ENCODE measurements around the gene NUP210L. TPM values are rescaled to one million over a fixed set of nuclear protein-coding genes. Genes with fewer than 3 reads are reported as not detected.

Gene NUP210L
- total RNA-seq, 2 donors from 2014 or later = 0.14 to 0.41 TPM

DNA sequence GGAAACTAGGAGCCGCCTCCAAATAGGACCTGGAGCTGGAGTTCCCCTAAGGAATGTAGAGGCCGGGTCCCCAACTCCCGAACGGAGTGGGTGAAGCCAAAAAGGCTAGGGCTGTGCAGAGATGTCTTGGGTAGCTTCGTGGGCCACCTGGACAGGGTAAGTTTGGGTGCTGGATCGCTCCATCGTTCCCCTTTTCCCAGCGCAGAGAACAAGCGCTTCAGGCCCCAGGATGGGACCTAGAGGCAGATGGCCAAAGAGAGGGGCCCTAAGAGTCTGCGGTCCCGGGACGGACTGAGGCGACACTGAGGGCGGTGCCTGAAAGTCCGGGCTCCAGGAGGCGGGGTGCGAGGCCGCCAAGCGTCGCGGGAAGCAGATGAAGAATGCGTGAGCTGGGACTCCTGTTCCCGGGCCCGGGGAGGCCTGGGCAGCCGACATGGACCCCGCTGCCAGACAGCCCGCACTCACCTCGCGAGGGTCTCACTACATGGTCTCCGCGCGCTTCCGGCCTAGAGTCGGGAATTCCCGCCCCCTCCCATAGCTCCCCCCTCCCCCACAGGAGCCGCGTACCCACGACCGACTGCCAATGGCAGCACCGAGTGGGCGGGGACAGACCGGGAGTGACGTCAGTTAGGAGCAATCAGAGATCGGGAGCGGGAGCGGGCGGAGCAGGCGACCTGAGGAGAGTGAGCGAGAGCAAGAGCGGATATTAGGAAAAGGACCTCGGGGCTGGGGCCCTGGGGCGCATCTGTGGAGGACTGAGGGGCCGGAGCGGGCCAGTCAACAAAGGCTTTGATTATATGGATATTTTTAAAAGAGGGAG lies 191.6 kb downstream of the NUP210L start, which contains the start of gene SLC39A1:
TSS of gene SLC39A1 (minus strand) at position 508 of the 820 bp plus-strand sequence. CDS start 822 bp downstream, outside the sequence.
- peak within 1 kb of the TSS; percentile 90 to 94 for H3K27ac ChIP-seq
- H3K27me3 ChIP-seq (replicated peaks; ENCODE audit: insufficient read depth) = no peaks in the 10 kb centered on the region
- TF ChIP-seq, protein P1, sequence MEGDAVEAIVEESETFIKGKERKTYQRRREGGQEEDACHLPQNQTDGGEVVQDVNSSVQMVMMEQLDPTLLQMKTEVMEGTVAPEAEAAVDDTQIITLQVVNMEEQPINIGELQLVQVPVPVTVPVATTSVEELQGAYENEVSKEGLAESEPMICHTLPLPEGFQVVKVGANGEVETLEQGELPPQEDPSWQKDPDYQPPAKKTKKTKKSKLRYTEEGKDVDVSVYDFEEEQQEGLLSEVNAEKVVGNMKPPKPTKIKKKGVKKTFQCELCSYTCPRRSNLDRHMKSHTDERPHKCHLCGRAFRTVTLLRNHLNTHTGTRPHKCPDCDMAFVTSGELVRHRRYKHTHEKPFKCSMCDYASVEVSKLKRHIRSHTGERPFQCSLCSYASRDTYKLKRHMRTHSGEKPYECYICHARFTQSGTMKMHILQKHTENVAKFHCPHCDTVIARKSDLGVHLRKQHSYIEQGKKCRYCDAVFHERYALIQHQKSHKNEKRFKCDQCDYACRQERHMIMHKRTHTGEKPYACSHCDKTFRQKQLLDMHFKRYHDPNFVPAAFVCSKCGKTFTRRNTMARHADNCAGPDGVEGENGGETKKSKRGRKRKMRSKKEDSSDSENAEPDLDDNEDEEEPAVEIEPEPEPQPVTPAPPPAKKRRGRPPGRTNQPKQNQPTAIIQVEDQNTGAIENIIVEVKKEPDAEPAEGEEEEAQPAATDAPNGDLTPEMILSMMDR (IDR thresholded peaks at IDR 0.05) = no peak
- DNase-seq (ENCODE audit: low spot score) (peak; percentile 97), ATAC-seq (ENCODE audit: insufficient number of reproducible peaks, low FRiP score, low read depth) (peak; percentile 78)
- H3K4me3 ChIP-seq = peak within 1 kb of the TSS; percentile 77
- H3K36me3 ChIP-seq = peaks cover 8% of the 10 kb centered on the region
- peaks cover 35 to 59% of the 10 kb centered on the region in 2 donors for H3K4me1 ChIP-seq (ENCODE audit: control insufficient read depth in 1 of 2, low read depth in 2 of 2)
- no peaks in the 10 kb centered on the region for H3K9me3 ChIP-seq

DNA sequence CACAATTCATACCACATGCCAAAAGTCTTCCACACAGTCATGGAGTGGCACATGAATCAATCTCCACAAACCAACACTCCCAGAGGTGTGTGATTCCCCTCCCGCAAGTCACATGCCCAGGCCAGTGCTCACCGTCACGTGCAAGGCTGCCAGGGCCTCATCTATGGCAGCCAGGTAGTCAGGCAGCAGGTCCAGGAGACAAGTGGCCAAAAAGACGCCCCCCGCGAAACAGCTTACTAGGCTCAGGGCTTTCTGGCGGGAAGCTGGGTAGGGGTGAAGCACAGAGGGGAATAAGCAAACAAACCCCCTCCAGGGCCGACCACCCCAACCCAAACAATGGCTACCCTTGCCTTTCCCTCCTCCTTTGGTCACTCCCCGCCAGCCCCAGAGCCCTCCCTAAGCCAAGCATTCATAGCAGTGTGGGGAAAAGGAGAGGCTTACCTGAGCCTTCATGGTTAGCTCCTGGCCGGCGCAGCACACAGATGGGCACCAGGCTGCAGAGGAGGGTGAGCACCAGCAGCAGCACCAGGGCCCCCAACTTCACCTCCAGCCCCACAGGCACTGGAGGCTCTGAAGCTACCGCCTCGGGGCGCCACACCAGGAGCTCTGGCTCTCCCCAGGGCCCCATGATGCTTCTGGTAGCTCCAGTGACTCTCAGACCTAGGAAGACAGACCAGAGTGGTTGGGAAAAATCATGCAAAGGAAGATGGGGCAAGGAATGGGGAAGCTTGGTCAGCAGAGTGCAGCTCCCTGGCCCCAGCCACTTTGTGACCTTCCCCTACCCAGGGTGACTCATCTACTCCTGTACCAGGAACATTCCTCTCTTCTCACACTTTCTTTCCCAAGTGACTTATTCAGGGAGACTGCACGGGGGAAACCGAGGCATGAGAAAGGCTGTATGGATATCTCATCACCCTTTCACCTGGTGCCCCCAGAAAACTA lies 192.5 kb downstream of the NUP210L start:
- H3K27ac ChIP-seq = peak overlapping the region; percentile 90 to 94
- ATAC-seq (ENCODE audit: insufficient number of reproducible peaks, low FRiP score, low read depth) (no peak), DNase-seq (ENCODE audit: low spot score) (no peak)
- peaks cover 36 to 59% of the 10 kb centered on the region in 2 donors for H3K4me1 ChIP-seq (ENCODE audit: control insufficient read depth in 1 of 2, low read depth in 2 of 2)
- H3K27me3 ChIP-seq (replicated peaks; ENCODE audit: insufficient read depth) = no peaks in the 10 kb centered on the region
- peak overlapping the region; percentile 77 for H3K4me3 ChIP-seq
- H3K36me3 ChIP-seq = peaks cover 8% of the 10 kb centered on the region
- H3K9me3 ChIP-seq = no peaks in the 10 kb centered on the region
- TF ChIP-seq, protein P1 (IDR thresholded peaks at IDR 0.05) = no peak

DNA sequence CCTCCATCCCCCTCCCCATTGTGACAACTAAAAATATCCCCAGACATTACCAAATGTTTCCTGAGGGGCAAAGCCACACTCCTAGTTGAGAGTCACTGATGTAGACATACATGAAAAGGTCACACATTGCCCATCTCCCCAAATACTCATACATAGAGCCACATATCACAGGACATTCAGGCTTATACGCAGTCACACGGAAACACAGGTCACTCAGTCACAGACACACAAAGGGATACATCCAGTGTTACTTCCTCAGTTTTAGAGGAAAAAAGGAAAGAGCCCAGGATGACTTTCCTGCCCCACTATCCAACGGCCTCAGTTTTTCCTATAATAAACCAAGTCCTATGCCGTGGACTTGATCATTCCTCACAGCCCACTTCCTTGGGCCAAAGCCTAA lies 193.5 kb downstream of the NUP210L start:
- H3K36me3 ChIP-seq = peaks cover 8% of the 10 kb centered on the region
- ATAC-seq (ENCODE audit: insufficient number of reproducible peaks, low FRiP score, low read depth) (no peak), DNase-seq (ENCODE audit: low spot score) (no peak)
- H3K9me3 ChIP-seq = no peaks in the 10 kb centered on the region
- TF ChIP-seq, protein P1 (IDR thresholded peaks at IDR 0.05) = no peak
- H3K4me3 ChIP-seq = peak overlapping the region; percentile 77
- H3K27me3 ChIP-seq (replicated peaks; ENCODE audit: insufficient read depth) = no peaks in the 10 kb centered on the region
- H3K4me1 ChIP-seq (ENCODE audit: control insufficient read depth in 1 of 2, low read depth in 2 of 2) = peaks cover 41 to 63% of the 10 kb centered on the region in 2 donors
- peak overlapping the region; percentile 8 to 90 for H3K27ac ChIP-seq

DNA sequence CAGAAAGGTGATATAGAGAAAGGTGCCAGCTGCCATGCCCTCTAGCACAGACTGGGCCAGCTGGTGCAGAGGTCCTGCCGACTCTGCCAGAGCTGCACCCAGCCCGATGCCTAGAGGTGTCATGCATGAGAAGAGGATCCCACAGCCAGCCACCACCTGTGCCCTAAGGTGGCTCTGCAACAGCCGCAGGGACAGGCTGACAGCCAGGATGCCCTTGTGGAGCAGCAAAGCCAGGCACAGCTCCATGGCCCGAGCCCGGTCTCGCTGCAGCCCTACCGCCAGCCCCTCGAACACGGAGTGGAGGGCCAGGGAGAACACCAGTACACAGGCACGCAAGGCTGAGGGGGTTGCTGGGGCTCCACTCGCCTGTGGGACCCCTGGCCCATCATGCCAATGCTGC lies 194.7 kb downstream of the NUP210L start:
- no peaks in the 10 kb centered on the region for H3K27me3 ChIP-seq (replicated peaks; ENCODE audit: insufficient read depth)
- H3K9me3 ChIP-seq = no peaks in the 10 kb centered on the region
- no peak for DNase-seq (ENCODE audit: low spot score)
- H3K27ac ChIP-seq = peak overlapping the region in 1 of 2 donors; percentile 31
- ATAC-seq (ENCODE audit: insufficient number of reproducible peaks, low FRiP score, low read depth) = no peak
- no peak overlapping the region for H3K4me3 ChIP-seq
- TF ChIP-seq, protein P1 (IDR thresholded peaks at IDR 0.05) = no peak
- H3K36me3 ChIP-seq = peaks cover 8% of the 10 kb centered on the region
- H3K4me1 ChIP-seq (ENCODE audit: control insufficient read depth in 1 of 2, low read depth in 2 of 2) = peaks cover 43 to 66% of the 10 kb centered on the region in 2 donors

DNA sequence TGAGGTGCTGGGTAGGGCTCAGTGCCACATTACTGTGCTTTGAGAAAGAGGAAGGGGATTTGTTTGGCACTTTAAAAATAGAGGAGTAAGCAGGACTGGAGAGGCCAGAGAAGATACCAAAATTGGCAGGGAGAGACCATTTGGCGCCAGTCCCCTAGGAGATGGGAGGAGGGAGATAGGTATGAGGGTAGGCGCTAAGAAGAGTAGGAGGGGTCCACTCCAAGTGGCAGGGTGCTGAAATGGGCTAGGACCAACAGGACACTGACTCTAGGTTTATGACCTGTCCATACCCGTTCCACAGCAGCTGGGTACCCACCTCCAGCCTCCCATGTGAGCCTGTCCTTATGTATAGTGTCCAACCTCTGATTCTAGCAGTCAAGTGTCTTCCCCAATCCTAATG lies 195.4 kb downstream of the NUP210L start:
- TF ChIP-seq, protein P1 (IDR thresholded peaks at IDR 0.05) = no peak
- Histone ChIP-seq H3K27ac (peak overlapping the region; percentile 31 to 90), H3K27me3 (replicated peaks; ENCODE audit: insufficient read depth) (no peaks in the 10 kb centered on the region), H3K4me3 (no peak overlapping the region), H3K4me1 (ENCODE audit: control insufficient read depth in 1 of 2, low read depth in 2 of 2) (peaks cover 41 to 63% of the 10 kb centered on the region in 2 donors), H3K36me3 (peaks cover 13% of the 10 kb centered on the region), H3K9me3 (no peaks in the 10 kb centered on the region)
- ATAC-seq (ENCODE audit: insufficient number of reproducible peaks, low FRiP score, low read depth) (no peak), DNase-seq (ENCODE audit: low spot score) (no peak)
